ENCODE results near the gene TOGARAM1.

The TOGARAM1 gene

GRCh38 chr14:44937547-44937946 lies 24.4 kb upstream of the TOGARAM1 start:
- CTCF ChIA-PET, result no interaction called here
- TF ChIP-seq ZFP3 (tag by site-specific recombination; IDR thresholded peaks at IDR 0.05; ENCODE audit: low read depth) (no peak), ZFHX2 (tag by site-specific recombination; conservative IDR thresholded peaks at IDR 0.05) (no peak), ZNF18 (tag by site-specific recombination; IDR thresholded peaks at IDR 0.05) (no peak), ZNF521 (tag by site-specific recombination; IDR thresholded peaks at IDR 0.05) (no peak), ZNF571 (tag by site-specific recombination; IDR thresholded peaks at IDR 0.05) (no peak), SP3 (tag by site-specific recombination; IDR thresholded peaks at IDR 0.05) (no peak), ZNF501 (tag by site-specific recombination; IDR thresholded peaks at IDR 0.05) (no peak), AEBP2 (tag by site-specific recombination; IDR thresholded peaks at IDR 0.05; ENCODE audit: borderline replicate concordance) (no peak), ZBTB6 (tag by site-specific recombination; IDR thresholded peaks at IDR 0.05) (no peak), SETDB1 (IDR thresholded peaks at IDR 0.05; ENCODE audit: insufficient read length, low read length) (no peak), ZSCAN16 (tag by site-specific recombination; IDR thresholded peaks at IDR 0.05) (no peak), BCL6B (tag by site-specific recombination; IDR thresholded peaks at IDR 0.05) (no peak), REST (tag by site-specific recombination; IDR thresholded peaks at IDR 0.05) (no peak)
- TF ChIP-seq, protein P1, sequence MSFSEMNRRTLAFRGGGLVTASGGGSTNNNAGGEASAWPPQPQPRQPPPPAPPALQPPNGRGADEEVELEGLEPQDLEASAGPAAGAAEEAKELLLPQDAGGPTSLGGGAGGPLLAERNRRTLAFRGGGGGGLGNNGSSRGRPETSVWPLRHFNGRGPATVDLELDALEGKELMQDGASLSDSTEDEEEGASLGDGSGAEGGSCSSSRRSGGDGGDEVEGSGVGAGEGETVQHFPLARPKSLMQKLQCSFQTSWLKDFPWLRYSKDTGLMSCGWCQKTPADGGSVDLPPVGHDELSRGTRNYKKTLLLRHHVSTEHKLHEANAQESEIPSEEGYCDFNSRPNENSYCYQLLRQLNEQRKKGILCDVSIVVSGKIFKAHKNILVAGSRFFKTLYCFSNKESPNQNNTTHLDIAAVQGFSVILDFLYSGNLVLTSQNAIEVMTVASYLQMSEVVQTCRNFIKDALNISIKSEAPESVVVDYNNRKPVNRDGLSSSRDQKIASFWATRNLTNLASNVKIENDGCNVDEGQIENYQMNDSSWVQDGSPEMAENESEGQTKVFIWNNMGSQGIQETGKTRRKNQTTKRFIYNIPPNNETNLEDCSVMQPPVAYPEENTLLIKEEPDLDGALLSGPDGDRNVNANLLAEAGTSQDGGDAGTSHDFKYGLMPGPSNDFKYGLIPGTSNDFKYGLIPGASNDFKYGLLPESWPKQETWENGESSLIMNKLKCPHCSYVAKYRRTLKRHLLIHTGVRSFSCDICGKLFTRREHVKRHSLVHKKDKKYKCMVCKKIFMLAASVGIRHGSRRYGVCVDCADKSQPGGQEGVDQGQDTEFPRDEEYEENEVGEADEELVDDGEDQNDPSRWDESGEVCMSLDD (tag by site-specific recombination; IDR thresholded peaks at IDR 0.05), result no peak
- TF ChIP-seq, protein P2, sequence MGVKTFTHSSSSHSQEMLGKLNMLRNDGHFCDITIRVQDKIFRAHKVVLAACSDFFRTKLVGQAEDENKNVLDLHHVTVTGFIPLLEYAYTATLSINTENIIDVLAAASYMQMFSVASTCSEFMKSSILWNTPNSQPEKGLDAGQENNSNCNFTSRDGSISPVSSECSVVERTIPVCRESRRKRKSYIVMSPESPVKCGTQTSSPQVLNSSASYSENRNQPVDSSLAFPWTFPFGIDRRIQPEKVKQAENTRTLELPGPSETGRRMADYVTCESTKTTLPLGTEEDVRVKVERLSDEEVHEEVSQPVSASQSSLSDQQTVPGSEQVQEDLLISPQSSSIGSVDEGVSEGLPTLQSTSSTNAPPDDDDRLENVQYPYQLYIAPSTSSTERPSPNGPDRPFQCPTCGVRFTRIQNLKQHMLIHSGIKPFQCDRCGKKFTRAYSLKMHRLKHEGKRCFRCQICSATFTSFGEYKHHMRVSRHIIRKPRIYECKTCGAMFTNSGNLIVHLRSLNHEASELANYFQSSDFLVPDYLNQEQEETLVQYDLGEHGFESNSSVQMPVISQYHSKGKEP (tag by site-specific recombination; IDR thresholded peaks at IDR 0.05), result no peak
- TF ChIP-seq, protein P3, sequence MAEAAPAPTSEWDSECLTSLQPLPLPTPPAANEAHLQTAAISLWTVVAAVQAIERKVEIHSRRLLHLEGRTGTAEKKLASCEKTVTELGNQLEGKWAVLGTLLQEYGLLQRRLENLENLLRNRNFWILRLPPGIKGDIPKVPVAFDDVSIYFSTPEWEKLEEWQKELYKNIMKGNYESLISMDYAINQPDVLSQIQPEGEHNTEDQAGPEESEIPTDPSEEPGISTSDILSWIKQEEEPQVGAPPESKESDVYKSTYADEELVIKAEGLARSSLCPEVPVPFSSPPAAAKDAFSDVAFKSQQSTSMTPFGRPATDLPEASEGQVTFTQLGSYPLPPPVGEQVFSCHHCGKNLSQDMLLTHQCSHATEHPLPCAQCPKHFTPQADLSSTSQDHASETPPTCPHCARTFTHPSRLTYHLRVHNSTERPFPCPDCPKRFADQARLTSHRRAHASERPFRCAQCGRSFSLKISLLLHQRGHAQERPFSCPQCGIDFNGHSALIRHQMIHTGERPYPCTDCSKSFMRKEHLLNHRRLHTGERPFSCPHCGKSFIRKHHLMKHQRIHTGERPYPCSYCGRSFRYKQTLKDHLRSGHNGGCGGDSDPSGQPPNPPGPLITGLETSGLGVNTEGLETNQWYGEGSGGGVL (tag by site-specific recombination; IDR thresholded peaks at IDR 0.05), result no peak

More at GRCh38 chr14:44937547-44937946, 24.4 kb upstream of the TOGARAM1 start:
- H3K4me1 ChIP-seq (ENCODE audit: control insufficient read depth, insufficient read depth, low read length), result no peaks in the 10 kb centered on the region
- peaks cover 3 to 42% of the 10 kb centered on the region in 2 experiments for H3K36me3 ChIP-seq (ENCODE audit: control insufficient read depth in 2 of 2, insufficient read depth in 1 of 2, low read length in 2 of 2)
- POLR2A ChIA-PET, result no interaction called here
- H3K4me3 ChIP-seq (ENCODE audit: low read depth, low read length), result no peak overlapping the region
- no peak overlapping the region for H3K27ac ChIP-seq (ENCODE audit: extremely low read depth, low read depth, low read length)
- no peaks in the 10 kb centered on the region for H3K9me3 ChIP-seq (ENCODE audit: control insufficient read depth, insufficient read depth, low read depth, low read length)
